HepG2 (cell line): ENCODE results near the gene RPL11. TPM values are rescaled to one million over a fixed set of nuclear protein-coding genes. Genes with fewer than 3 reads are reported as not detected.

Experiments
- ATM ChIP-seq: fragments of 450-650 bp; IDR thresholded peaks from 2 replicates; pipeline ENCODE4 v1.7.1; 2017; ENCODE audit warnings: mild to moderate bottlenecking, borderline replicate concordance
- CCAR2 ChIP-seq: fragments of 200-400 bp; formaldehyde crosslinking; optimal IDR thresholded peaks from 2 replicates; pipeline ENCODE3; 2018; ENCODE audit warnings: low read depth, mild to moderate bottlenecking, low read length, moderate library complexity
- ELF4 ChIP-seq: sonication (generic); formaldehyde crosslinking; IDR thresholded peaks from 2 replicates; pipeline ENCODE4 v1.5.0; 2020; ENCODE audit warnings: missing genetic modification reagents, mild to moderate bottlenecking, moderate library complexity, borderline replicate concordance
- MAF1 ChIP-seq: sonication (generic); formaldehyde crosslinking; IDR thresholded peaks from 2 replicates; pipeline ENCODE4 v1.5.0; 2020; ENCODE audit warnings: missing genetic modification reagents, borderline replicate concordance
- MED8 ChIP-seq: sonication (generic); formaldehyde crosslinking; IDR thresholded peaks from 2 replicates; pipeline ENCODE4 v1.8.1; 2023; ENCODE audit warnings: mild to moderate bottlenecking, missing genetic modification reagents; ENCODE audit not compliant: insufficient replicate concordance
- NR2C2 ChIP-seq: sonication (generic); formaldehyde crosslinking; IDR thresholded peaks from 2 replicates; pipeline ENCODE4 v1.4.0; 2020; ENCODE audit warnings: missing genetic modification reagents, mild to moderate bottlenecking, moderate library complexity, borderline replicate concordance
- SNRNP70 ChIP-seq: fragments of 200-400 bp; formaldehyde crosslinking; IDR thresholded peaks from 2 replicates; pipeline ENCODE4 v1.6.1; 2017; ENCODE audit warnings: mild to moderate bottlenecking, low read depth, low read length, moderate library complexity
- YEATS4 ChIP-seq: sonication (generic); formaldehyde crosslinking; IDR thresholded peaks from 2 replicates; pipeline ENCODE4 v1.4.0; 2020; ENCODE audit warnings: missing genetic modification reagents, borderline replicate concordance
- ZIK1 ChIP-seq: sonication (generic); formaldehyde crosslinking; IDR thresholded peaks from 2 replicates; pipeline ENCODE4 v1.5.0; 2020; ENCODE audit warnings: mild to moderate bottlenecking, low read depth, missing genetic modification reagents, borderline replicate concordance
- ZNF207 ChIP-seq: fragments of 450-650 bp; IDR thresholded peaks from 2 replicates; pipeline ENCODE4 v1.6.1; 2016; ENCODE audit warnings: antibody characterized with exemption, borderline replicate concordance
- ZNF496 ChIP-seq: sonication (generic); formaldehyde crosslinking; IDR thresholded peaks from 2 replicates; pipeline ENCODE4 v1.8.1; 2023; ENCODE audit warnings: mild to moderate bottlenecking, moderate library complexity, missing genetic modification reagents; ENCODE audit not compliant: insufficient replicate concordance
- ZNF850 ChIP-seq: sonication (generic); formaldehyde crosslinking; conservative IDR thresholded peaks from 2 replicates; pipeline ENCODE4 v1.9.0; 2021; ENCODE audit warnings: mild to moderate bottlenecking, missing genetic modification reagents
- ZSCAN21 ChIP-seq: sonication (generic); formaldehyde crosslinking; IDR thresholded peaks from 2 replicates; pipeline ENCODE4 v1.8.0; 2022; ENCODE audit warnings: mild to moderate bottlenecking, missing genetic modification reagents, moderate library complexity, borderline replicate concordance
- polyA plus RNA-seq, 8 experiments: library from polyadenylated mRNA; depleted of rRNA in 3 of 8; stranded (reverse) in 7 of 8; unstranded in 1 of 8; fragments of >200 nt; fragmentation: Illumina TruSeq in 4 of 8; extraction: Trizol in 4 of 8; gene quantifications; 2 replicates each; pipeline versions ENCODE4 v1.2.1 to v1.2.3, GENCODE V29; 2011 to 2016; ENCODE audit warnings: low read depth in 4 of 8, missing spikeins in 1 of 8, mixed read lengths in 1 of 8; ENCODE audit not compliant: insufficient read depth in 1 of 8
- total RNA-seq, 5 experiments: library from RNA; depleted of rRNA; stranded (reverse); fragments of >200 nt; fragmentation: Illumina TruSeq; extraction: Trizol; gene quantifications; 2 replicates each; pipeline ENCODE4 v1.2.3, GENCODE V29; 2016; ENCODE audit warnings: low read depth in 1 of 5
- TF ChIP-seq, protein P1 (sequence below): sonication (generic); formaldehyde crosslinking; IDR thresholded peaks from 2 replicates; pipeline ENCODE4 v1.9.0; 2021; ENCODE audit warnings: missing genetic modification reagents, borderline replicate concordance
- TF ChIP-seq, protein P2 (sequence below): sonication (generic); formaldehyde crosslinking; IDR thresholded peaks from one replicate; pipeline ENCODE4 v1.5.1; 2020; ENCODE audit warnings: mild to moderate bottlenecking, missing genetic modification reagents; ENCODE audit errors: not compliant biosample characterization
- TF ChIP-seq, protein P3 (sequence below): sonication (generic); formaldehyde crosslinking; IDR thresholded peaks from 2 replicates; pipeline ENCODE4 v1.4.0; 2020; ENCODE audit warnings: mild to moderate bottlenecking, low read depth, missing genetic modification reagents

RPL11 gene
- total and polyA plus RNA-seq, 2 of the 13 experiments (the other 11 are each of a cell fraction or from before 2014, with no cell fraction given), result 1,682 to 2,010 TPM

DNA sequence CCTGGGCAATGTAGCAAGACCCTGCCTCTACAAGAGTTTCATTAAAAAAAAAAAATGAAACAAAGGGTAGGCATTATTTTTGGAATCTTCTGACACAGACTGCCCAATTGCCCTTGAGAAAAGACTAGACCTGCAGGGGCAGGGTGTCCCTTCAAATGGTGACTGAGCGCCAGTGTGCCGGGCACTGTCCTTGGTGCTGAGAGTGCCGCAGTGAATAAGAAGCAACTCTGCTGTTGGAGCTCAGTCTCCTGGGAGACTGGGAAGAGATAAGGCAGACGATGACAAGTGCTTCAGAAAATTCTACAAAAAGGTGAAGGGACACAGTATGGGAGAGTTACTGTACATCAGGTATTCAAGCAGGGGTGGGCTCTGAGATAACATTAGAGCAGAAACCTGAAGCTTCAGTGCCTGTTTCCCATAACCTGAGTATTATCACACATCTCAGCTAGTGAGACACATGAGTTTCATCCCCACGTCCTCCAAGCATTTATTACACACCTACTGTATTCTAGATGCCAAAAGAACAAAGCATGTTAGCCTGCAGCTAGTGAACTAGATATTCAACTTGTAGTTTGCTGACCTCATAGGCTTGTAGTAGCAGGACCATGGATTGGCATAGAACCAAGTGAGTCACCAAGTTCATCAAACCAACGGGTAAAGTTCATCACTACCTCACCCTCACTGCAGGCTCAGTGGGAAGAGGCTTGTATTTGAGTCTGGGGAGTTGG lies 18.4 kb upstream of the RPL11 start (continued):
- TF ChIP-seq MAF1 (CRISPR knock-in tag), result no peak
- TF ChIP-seq, protein P1, sequence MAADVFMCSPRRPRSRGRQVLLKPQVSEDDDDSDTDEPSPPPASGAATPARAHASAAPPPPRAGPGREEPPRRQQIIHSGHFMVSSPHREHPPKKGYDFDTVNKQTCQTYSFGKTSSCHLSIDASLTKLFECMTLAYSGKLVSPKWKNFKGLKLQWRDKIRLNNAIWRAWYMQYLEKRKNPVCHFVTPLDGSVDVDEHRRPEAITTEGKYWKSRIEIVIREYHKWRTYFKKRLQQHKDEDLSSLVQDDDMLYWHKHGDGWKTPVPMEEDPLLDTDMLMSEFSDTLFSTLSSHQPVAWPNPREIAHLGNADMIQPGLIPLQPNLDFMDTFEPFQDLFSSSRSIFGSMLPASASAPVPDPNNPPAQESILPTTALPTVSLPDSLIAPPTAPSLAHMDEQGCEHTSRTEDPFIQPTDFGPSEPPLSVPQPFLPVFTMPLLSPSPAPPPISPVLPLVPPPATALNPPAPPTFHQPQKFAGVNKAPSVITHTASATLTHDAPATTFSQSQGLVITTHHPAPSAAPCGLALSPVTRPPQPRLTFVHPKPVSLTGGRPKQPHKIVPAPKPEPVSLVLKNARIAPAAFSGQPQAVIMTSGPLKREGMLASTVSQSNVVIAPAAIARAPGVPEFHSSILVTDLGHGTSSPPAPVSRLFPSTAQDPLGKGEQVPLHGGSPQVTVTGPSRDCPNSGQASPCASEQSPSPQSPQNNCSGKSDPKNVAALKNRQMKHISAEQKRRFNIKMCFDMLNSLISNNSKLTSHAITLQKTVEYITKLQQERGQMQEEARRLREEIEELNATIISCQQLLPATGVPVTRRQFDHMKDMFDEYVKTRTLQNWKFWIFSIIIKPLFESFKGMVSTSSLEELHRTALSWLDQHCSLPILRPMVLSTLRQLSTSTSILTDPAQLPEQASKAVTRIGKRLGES (CRISPR knock-in tag), result peak; percentile 73; the same call in 1 of the 2 replicates
- no peak for TF ChIP-seq ZIK1 (CRISPR knock-in tag)
- TF ChIP-seq ATM, result no peak
- TF ChIP-seq, protein P2, sequence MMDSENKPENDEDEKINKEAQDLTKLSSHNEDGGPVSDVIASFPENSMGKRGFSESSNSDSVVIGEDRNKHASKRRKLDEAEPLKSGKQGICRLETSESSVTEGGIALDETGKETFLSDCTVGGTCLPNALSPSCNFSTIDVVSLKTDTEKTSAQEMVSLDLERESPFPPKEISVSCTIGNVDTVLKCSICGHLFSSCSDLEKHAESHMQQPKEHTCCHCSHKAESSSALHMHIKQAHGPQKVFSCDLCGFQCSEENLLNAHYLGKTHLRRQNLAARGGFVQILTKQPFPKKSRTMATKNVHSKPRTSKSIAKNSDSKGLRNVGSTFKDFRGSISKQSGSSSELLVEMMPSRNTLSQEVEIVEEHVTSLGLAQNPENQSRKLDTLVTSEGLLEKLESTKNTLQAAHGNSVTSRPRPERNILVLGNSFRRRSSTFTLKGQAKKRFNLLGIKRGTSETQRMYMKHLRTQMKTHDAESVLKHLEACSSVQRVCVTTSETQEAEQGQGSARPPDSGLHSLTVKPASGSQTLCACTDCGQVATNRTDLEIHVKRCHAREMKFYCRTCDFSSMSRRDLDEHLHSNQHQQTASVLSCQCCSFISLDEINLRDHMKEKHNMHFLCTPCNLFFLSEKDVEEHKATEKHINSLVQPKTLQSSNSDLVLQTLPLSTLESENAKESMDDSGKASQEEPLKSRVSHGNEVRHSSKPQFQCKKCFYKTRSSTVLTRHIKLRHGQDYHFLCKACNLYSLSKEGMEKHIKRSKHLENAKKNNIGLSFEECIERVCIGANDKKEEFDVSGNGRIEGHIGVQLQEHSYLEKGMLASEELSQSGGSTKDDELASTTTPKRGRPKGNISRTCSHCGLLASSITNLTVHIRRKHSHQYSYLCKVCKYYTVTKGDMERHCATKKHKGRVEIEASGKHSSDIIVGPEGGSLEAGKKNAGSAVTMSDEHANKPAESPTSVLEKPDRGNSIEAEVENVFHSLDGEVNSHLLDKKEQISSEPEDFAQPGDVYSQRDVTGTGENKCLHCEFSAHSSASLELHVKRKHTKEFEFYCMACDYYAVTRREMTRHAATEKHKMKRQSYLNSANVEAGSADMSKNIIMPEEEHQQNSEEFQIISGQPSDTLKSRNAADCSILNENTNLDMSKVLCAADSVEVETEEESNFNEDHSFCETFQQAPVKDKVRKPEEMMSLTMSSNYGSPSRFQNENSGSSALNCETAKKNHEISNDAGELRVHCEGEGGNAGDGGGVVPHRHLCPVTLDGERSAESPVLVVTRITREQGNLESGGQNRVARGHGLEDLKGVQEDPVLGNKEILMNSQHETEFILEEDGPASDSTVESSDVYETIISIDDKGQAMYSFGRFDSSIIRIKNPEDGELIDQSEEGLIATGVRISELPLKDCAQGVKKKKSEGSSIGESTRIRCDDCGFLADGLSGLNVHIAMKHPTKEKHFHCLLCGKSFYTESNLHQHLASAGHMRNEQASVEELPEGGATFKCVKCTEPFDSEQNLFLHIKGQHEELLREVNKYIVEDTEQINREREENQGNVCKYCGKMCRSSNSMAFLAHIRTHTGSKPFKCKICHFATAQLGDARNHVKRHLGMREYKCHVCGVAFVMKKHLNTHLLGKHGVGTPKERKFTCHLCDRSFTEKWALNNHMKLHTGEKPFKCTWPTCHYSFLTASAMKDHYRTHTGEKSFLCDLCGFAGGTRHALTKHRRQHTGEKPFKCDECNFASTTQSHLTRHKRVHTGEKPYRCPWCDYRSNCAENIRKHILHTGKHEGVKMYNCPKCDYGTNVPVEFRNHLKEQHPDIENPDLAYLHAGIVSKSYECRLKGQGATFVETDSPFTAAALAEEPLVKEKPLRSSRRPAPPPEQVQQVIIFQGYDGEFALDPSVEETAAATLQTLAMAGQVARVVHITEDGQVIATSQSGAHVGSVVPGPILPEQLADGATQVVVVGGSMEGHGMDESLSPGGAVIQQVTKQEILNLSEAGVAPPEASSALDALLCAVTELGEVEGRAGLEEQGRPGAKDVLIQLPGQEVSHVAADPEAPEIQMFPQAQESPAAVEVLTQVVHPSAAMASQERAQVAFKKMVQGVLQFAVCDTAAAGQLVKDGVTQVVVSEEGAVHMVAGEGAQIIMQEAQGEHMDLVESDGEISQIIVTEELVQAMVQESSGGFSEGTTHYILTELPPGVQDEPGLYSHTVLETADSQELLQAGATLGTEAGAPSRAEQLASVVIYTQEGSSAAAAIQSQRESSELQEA (CRISPR knock-in tag), result no peak
- TF ChIP-seq CCAR2, result no peak
- no peak for TF ChIP-seq ZSCAN21
- no peak for TF ChIP-seq ZNF496
- no peak for TF ChIP-seq MED8 (CRISPR knock-in tag)
- TF ChIP-seq ELF4 (CRISPR knock-in tag), result no peak
- TF ChIP-seq ZNF207, result no peak
- no peak for TF ChIP-seq YEATS4 (CRISPR knock-in tag)
- TF ChIP-seq ZNF850 (CRISPR knock-in tag), result no peak
- TF ChIP-seq, protein P3, sequence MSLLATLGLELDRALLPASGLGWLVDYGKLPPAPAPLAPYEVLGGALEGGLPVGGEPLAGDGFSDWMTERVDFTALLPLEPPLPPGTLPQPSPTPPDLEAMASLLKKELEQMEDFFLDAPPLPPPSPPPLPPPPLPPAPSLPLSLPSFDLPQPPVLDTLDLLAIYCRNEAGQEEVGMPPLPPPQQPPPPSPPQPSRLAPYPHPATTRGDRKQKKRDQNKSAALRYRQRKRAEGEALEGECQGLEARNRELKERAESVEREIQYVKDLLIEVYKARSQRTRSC (CRISPR knock-in tag), result no peak
- no peak for TF ChIP-seq NR2C2 (CRISPR knock-in tag)
- TF ChIP-seq SNRNP70, result no peak
